Measurements from ENCODE around the gene RETSAT. TPM values are rescaled to one million over a fixed set of nuclear protein-coding genes. Genes with fewer than 3 reads are reported as not detected.
A peak's percentile ranks its signal among the peaks of the same experiment; 100 is the strongest.
"Not testable (repeated sequence)": the region's sequence is repeated elsewhere in the genome, so short reads cannot be mapped to it uniquely, and the experiment has no call there.

The RETSAT gene
- total RNA-seq, 1 donor from 2014 or later, result 23.1 TPM

DNA sequence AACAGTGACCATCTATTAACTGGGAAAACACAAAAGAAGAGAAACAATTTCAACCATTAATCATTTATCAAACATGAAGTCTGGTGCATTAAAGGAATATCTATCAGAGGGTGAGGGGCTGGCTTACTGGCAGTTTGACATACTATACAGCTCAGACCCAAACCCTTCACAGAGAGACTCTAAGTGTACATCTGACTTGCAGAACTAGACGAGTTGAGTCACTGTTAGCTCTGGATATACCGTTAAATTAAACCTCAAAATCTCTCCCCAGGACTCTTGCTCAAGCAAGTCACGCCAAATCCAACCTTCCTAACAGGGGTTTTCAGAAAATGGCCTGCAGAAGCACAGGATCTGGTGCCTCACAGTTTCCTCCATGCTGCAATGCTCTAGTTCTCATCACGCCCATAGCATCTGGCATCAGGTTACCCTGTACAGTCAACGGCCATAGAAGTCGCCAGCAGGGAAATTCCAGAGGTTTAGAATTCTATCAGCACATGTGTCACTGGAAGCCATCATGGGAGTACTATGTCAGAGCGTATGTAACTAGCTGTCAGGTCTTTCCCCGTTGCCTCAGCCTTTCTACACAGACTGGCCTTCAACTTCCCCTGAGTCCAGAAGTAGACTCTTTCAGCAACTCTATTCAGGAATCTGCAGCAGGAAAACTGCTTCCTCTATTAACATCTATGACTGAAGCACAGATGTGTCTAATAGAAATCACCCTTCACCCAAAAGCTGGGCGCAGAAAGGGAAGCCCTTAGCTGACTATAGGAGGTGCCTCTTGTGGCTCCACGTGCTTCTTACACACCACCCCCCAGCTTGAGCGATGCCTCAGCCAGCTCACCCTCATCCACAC is 35.9 kb downstream of the RETSAT start:
- peaks cover 37% of the 10 kb centered on the region for H3K36me3 Mint-ChIP-seq (ENCODE audit: insufficient read depth)
- no peaks in the 10 kb centered on the region for H3K4me1 Mint-ChIP-seq (ENCODE audit: low read depth)

DNA sequence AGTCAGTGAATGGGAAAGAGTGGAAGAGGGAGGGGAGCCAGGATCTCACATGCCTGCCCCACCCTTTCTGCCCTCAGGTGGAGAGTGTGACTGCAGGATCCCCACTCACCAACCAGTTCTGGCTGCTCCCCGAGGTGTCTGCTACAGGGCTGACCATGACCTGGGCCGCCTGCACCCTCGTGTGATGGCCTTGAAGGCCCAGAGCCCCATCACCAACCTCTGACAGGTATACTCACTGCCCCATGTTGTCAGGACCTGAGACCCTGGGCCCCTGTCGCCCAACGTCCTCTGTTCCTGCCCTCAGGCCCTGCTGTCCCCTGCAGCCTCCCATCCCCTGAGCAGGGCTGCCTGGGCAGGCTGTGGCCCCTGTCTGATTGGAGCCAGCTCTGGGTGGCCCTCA is 38.4 kb downstream of the RETSAT start:
- H3K4me1 Mint-ChIP-seq (ENCODE audit: low read depth); DNase-seq (ENCODE audit: low spot score, unreplicated experiment); H3K27me3 Mint-ChIP-seq; H3K9me3 Mint-ChIP-seq (ENCODE audit: low read depth); H3K4me3 Mint-ChIP-seq (ENCODE audit: low read depth): not testable (repeated sequence)
- H3K27ac Mint-ChIP-seq, result peak overlapping the region; percentile 39
- peaks cover 21% of the 10 kb centered on the region for H3K36me3 Mint-ChIP-seq (ENCODE audit: insufficient read depth)

More for the DNA sequence above, 35.9 kb downstream of the RETSAT start:
- no peak for DNase-seq (ENCODE audit: low spot score, unreplicated experiment)
- no peak overlapping the region for H3K4me3 Mint-ChIP-seq (ENCODE audit: low read depth)
- H3K27me3 Mint-ChIP-seq, result no peaks in the 10 kb centered on the region
- no peaks in the 10 kb centered on the region for H3K9me3 Mint-ChIP-seq (ENCODE audit: low read depth)
- H3K27ac Mint-ChIP-seq, result no peak overlapping the region
- TF ChIP-seq, protein P1, sequence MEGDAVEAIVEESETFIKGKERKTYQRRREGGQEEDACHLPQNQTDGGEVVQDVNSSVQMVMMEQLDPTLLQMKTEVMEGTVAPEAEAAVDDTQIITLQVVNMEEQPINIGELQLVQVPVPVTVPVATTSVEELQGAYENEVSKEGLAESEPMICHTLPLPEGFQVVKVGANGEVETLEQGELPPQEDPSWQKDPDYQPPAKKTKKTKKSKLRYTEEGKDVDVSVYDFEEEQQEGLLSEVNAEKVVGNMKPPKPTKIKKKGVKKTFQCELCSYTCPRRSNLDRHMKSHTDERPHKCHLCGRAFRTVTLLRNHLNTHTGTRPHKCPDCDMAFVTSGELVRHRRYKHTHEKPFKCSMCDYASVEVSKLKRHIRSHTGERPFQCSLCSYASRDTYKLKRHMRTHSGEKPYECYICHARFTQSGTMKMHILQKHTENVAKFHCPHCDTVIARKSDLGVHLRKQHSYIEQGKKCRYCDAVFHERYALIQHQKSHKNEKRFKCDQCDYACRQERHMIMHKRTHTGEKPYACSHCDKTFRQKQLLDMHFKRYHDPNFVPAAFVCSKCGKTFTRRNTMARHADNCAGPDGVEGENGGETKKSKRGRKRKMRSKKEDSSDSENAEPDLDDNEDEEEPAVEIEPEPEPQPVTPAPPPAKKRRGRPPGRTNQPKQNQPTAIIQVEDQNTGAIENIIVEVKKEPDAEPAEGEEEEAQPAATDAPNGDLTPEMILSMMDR (IDR thresholded peaks at IDR 0.05; ENCODE audit: unreplicated experiment), result no peak

DNA sequence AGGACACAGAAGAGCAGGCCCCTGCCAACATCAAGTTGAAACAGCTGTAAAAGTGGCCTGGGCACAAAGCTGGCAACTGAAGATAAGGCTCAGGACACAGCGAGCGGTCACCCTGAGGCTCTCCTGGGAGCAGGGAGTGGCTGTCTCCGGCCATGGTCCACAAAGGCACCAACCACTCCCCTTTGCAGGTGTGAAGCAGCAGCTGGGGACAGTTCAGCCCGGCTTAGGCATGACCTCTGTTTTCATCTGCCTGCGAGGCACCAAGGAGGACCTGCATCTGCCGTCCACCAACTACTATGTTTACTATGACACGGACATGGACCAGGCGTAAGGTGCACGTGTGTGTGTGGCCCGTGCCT is 39.5 kb downstream of the RETSAT start:
- no peak overlapping the region for H3K4me3 Mint-ChIP-seq (ENCODE audit: low read depth)
- H3K9me3 Mint-ChIP-seq (ENCODE audit: low read depth), result no peaks in the 10 kb centered on the region
- peaks cover 14% of the 10 kb centered on the region for H3K36me3 Mint-ChIP-seq (ENCODE audit: insufficient read depth)
- DNase-seq (ENCODE audit: low spot score, unreplicated experiment), result no peak
- TF ChIP-seq, protein P1 (IDR thresholded peaks at IDR 0.05; ENCODE audit: unreplicated experiment), result no peak
- no peaks in the 10 kb centered on the region for H3K4me1 Mint-ChIP-seq (ENCODE audit: low read depth)
- H3K27ac Mint-ChIP-seq, result no peak overlapping the region
- H3K27me3 Mint-ChIP-seq, result no peaks in the 10 kb centered on the region

DNA sequence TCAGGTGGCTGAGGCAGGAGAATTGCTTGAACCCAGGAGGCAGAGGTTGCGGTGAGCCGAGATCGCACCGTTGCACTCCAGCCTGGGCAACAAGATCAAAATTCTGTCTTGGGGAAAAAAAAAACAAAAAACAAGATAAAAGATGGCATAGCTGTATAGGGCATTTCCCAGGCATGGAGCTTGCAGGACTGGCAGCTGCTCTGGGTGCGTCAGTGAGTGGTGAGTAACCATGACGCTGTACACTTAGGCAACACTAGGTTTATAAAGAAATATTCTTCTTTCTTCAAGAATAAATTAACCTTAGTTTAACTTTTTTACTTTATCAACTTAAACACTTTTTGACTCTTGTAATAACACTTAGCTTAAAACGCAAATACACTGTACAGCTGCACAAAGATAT is 41.9 kb downstream of the RETSAT start:
- TF ChIP-seq, protein P1 (IDR thresholded peaks at IDR 0.05; ENCODE audit: unreplicated experiment), result no peak

DNA sequence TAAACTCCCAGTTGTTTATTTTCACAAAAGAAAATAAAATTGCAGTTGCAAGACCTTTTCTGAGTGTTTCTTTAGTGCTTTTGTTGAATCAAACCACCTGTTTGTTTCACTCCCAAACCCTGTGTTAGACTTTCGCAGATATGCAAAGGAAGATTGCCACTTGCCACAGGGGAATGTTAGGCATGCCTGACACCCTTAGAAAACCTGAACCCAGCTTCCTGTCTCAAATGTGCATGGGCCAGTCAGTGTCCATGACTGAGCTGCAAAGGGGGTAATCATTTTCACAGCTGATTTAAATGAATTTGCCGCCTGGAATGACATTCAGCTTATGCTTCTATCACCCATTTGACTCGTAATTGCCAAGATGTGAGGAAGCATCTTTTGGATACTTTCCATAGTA is 44.0 kb downstream of the RETSAT start:
- H3K4me1 Mint-ChIP-seq (ENCODE audit: low read depth), result no peaks in the 10 kb centered on the region
- H3K27me3 Mint-ChIP-seq, result no peaks in the 10 kb centered on the region
- TF ChIP-seq, protein P1 (IDR thresholded peaks at IDR 0.05; ENCODE audit: unreplicated experiment), result no peak
- H3K36me3 Mint-ChIP-seq (ENCODE audit: insufficient read depth), result peaks cover 17% of the 10 kb centered on the region
- DNase-seq (ENCODE audit: low spot score, unreplicated experiment), result no peak
- peak overlapping the region; percentile 67 for H3K27ac Mint-ChIP-seq
- H3K9me3 Mint-ChIP-seq (ENCODE audit: low read depth), result no peaks in the 10 kb centered on the region
- H3K4me3 Mint-ChIP-seq (ENCODE audit: low read depth), result no peak overlapping the region

More for the DNA sequence above, 41.9 kb downstream of the RETSAT start:
- H3K4me3 Mint-ChIP-seq (ENCODE audit: low read depth), result no peak overlapping the region
- H3K27ac Mint-ChIP-seq, result no peak overlapping the region
- H3K4me1 Mint-ChIP-seq (ENCODE audit: low read depth), result no peaks in the 10 kb centered on the region
- H3K36me3 Mint-ChIP-seq (ENCODE audit: insufficient read depth), result peaks cover 17% of the 10 kb centered on the region
- no peaks in the 10 kb centered on the region for H3K9me3 Mint-ChIP-seq (ENCODE audit: low read depth)
- no peak for DNase-seq (ENCODE audit: low spot score, unreplicated experiment)
- no peaks in the 10 kb centered on the region for H3K27me3 Mint-ChIP-seq

All from progenitor cell of endocrine pancreas (in vitro differentiated cells).